Parathyroid adenoma (tissue), 2 donors: ENCODE data around the gene PREP.

ENCODE experiments used
- H2AFZ ChIP-seq: fragments of 300-600 bp; sonication (generic); one replicate; pipeline ENCODE4 v1.7.0; 2017; ENCODE audit warnings: antibody characterized with exemption, mild to moderate bottlenecking
- H3K27ac ChIP-seq: fragments of 300-600 bp; sonication (generic); one replicate; pipeline ENCODE4 v1.7.0; 2017
- H3K27me3 ChIP-seq: fragments of 300-600 bp; sonication (generic); one replicate; pipeline ENCODE4 v1.7.0; 2017; ENCODE audit warnings: low read length; ENCODE audit not compliant: control insufficient read depth, insufficient read depth
- H3K36me3 ChIP-seq: fragments of 300-600 bp; sonication (generic); one replicate; pipeline ENCODE4 v1.7.0; 2017; ENCODE audit warnings: low read length; ENCODE audit not compliant: control insufficient read depth, insufficient read depth
- H3K4me1 ChIP-seq: fragments of 300-600 bp; sonication (generic); one replicate; pipeline ENCODE4 v1.7.0; 2017; ENCODE audit warnings: control low read depth
- H3K4me2 ChIP-seq: fragments of 300-600 bp; sonication (generic); one replicate; pipeline ENCODE4 v1.7.0; 2017; ENCODE audit warnings: low read length
- H3K4me3 ChIP-seq: fragments of 300-600 bp; sonication (generic); one replicate; pipeline ENCODE4 v1.7.0; 2017; ENCODE audit warnings: low read depth, low read length
- H3K79me2 ChIP-seq: fragments of 300-600 bp; sonication (generic); one replicate; pipeline ENCODE4 v1.7.0; 2017; ENCODE audit warnings: control low read depth
- H3K9ac ChIP-seq: fragments of 300-600 bp; sonication (generic); one replicate; pipeline ENCODE4 v1.7.0; 2017; ENCODE audit warnings: mild to moderate bottlenecking
- H3K9me3 ChIP-seq: fragments of 300-600 bp; sonication (generic); one replicate; pipeline ENCODE4 v1.7.0; 2017; ENCODE audit warnings: low read length; ENCODE audit not compliant: control insufficient read depth
- CTCF ChIP-seq: fragments of 300-600 bp; sonication (generic); IDR thresholded peaks from one replicate; pipeline ENCODE4 v1.7.0; 2017; ENCODE audit warnings: antibody characterized with exemption, mild to moderate bottlenecking
- donor health status: primary hyperparathyroidism.

The PREP gene

GRCh38 chr6:105324386-105324950 lies 78.4 kb downstream of the PREP start:
- Histone ChIP-seq H3K4me1 (peaks cover 12% of the 10 kb centered on the region), H3K27me3 (no peaks in the 10 kb centered on the region), H3K27ac (no peak overlapping the region), H3K9ac (no peak overlapping the region), H3K4me3 (no peak overlapping the region), H3K79me2 (no peaks in the 10 kb centered on the region), H3K36me3 (no peaks in the 10 kb centered on the region), H3K4me2 (no peak overlapping the region), H2AFZ (no peak overlapping the region), H3K9me3 (no peaks in the 10 kb centered on the region)
- no peak for TF ChIP-seq CTCF

GRCh38 chr6:105322499-105323225 lies 80.2 kb downstream of the PREP start:
- Histone ChIP-seq H3K27ac (no peak overlapping the region), H3K4me1 (peaks cover 12% of the 10 kb centered on the region)

GRCh38 chr6:105321728-105322127 lies 81.2 kb downstream of the PREP start:
- no peak overlapping the region for H3K4me2 ChIP-seq
- H3K36me3 ChIP-seq: no peaks in the 10 kb centered on the region
- H3K27ac ChIP-seq: no peak overlapping the region
- H3K4me3 ChIP-seq: no peak overlapping the region
- no peaks in the 10 kb centered on the region for H3K79me2 ChIP-seq
- no peaks in the 10 kb centered on the region for H3K27me3 ChIP-seq
- no peak for TF ChIP-seq CTCF
- peaks cover 5% of the 10 kb centered on the region for H3K4me1 ChIP-seq
- no peak overlapping the region for H2AFZ ChIP-seq
- H3K9me3 ChIP-seq: no peaks in the 10 kb centered on the region
- H3K9ac ChIP-seq: no peak overlapping the region

More at GRCh38 chr6:105322499-105323225, 80.2 kb downstream of the PREP start:
- H3K4me3 ChIP-seq: no peak overlapping the region
- H3K36me3 ChIP-seq: no peaks in the 10 kb centered on the region
- TF ChIP-seq CTCF: no peak
- H2AFZ ChIP-seq: no peak overlapping the region
- H3K27me3 ChIP-seq: no peaks in the 10 kb centered on the region
- no peaks in the 10 kb centered on the region for H3K79me2 ChIP-seq
- no peak overlapping the region for H3K9ac ChIP-seq
- H3K9me3 ChIP-seq: no peaks in the 10 kb centered on the region
- no peak overlapping the region for H3K4me2 ChIP-seq

GRCh38 chr6:105321207-105321606 lies 81.7 kb downstream of the PREP start:
- H3K4me2 ChIP-seq: no peak overlapping the region
- no peaks in the 10 kb centered on the region for H3K36me3 ChIP-seq
- H3K4me1 ChIP-seq: peaks cover 2% of the 10 kb centered on the region
- TF ChIP-seq CTCF: no peak
- no peaks in the 10 kb centered on the region for H3K79me2 ChIP-seq
- H3K9ac ChIP-seq: no peak overlapping the region
- no peaks in the 10 kb centered on the region for H3K27me3 ChIP-seq
- no peak overlapping the region for H2AFZ ChIP-seq
- no peak overlapping the region for H3K27ac ChIP-seq
- H3K9me3 ChIP-seq: no peaks in the 10 kb centered on the region
- H3K4me3 ChIP-seq: no peak overlapping the region

- Histone ChIP-seq H3K9me3 (no peaks in the 10 kb centered on the region), H3K4me1 (no peaks in the 10 kb centered on the region), H3K79me2 (no peaks in the 10 kb centered on the region), H3K4me3 (no peak overlapping the region), H3K36me3 (no peaks in the 10 kb centered on the region), H2AFZ (no peak overlapping the region), H3K4me2 (no peak overlapping the region), H3K27ac (no peak overlapping the region), H3K9ac (no peak overlapping the region), H3K27me3 (no peaks in the 10 kb centered on the region)
- TF ChIP-seq CTCF: no peak
These were observed 82.1 kb downstream of the PREP start for GRCh38 chr6:105320765-105321164.
